ENCODE results near the gene VPS45. TPM values are rescaled to one million over a fixed set of nuclear protein-coding genes. Genes with fewer than 3 reads are reported as not detected.

VPS45 gene
- total RNA-seq, 1 donor from 2014 or later: 51.6 TPM

Other genes starting within 250 kb of the VPS45 start
- 15.3 TPM for gene BOLA1, start 168.2 kb upstream of the VPS45 start, total RNA-seq
- 3.7 TPM for gene SV2A, start 149.9 kb upstream of the VPS45 start, total RNA-seq
- gene SF3B4, start 140.0 kb upstream of the VPS45 start, total RNA-seq: 9.9 TPM
- gene MTMR11, start 130.9 kb upstream of the VPS45 start, total RNA-seq: 21.0 TPM
- gene OTUD7B, start 57.0 kb upstream of the VPS45 start, total RNA-seq: 26.8 TPM
- gene PLEKHO1, start 82.1 kb downstream of the VPS45 start, total RNA-seq: 29.0 TPM
- gene ANP32E, start 168.3 kb downstream of the VPS45 start, total RNA-seq: 32.8 TPM
- 9.1 TPM for gene CA14, start 190.0 kb downstream of the VPS45 start, total RNA-seq
- 72.1 TPM for gene APH1A, start 201.2 kb downstream of the VPS45 start, total RNA-seq
- 43.8 TPM for gene C1orf54, start 205.0 kb downstream of the VPS45 start, total RNA-seq
- gene CIART, start 214.8 kb downstream of the VPS45 start, total RNA-seq: 0.92 TPM
- 19.7 TPM for gene MRPS21, start 226.1 kb downstream of the VPS45 start, total RNA-seq

Data from tongue (tissue), 1 donor.